Measurements from ENCODE around the gene BEST3.
"Not testable (repeated sequence)": the region's sequence is repeated elsewhere in the genome, so short reads cannot be mapped to it uniquely, and the experiment has no call there.

BEST3 gene

DNA sequence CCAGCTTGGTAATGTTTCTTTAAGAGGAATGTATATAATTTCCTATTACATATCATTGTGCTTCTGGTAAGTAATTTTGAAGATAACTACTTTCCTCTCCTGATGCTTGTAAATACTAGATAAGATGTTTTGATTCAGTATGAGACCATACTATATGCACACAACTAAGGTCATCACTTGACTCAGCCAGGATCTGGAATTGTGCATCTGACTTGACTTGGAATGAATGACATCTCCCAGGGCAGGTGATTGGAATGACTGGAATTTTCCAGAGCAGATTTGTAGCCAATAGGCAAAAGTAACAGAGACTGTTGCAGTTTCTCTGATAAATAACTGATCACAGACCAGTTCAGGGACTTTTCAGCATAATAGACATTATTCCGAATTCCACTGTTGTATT, 11.1 kb downstream of the BEST3 start:
- no peak for DNase-seq (ENCODE audit: low spot score)

DNA sequence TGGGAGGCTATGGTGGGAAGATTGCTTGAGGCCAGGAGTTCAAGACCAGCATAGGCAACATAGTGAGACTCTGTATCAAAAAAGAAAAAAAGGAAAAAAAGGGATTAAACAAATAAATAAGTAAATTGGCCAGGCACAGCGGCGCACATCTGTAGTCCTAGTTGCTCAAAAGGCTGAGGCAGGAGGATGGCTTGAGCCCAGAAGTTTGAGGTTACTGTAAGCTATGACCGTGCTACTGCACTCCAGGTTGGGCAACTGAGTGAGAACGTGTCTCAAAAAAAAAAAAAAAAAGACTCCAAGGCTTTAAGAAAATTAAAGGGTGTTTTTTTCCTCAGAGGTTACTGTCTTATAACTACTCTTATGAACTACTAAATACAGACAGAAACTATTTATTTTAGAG, 11.7 kb downstream of the BEST3 start:
- no peak for DNase-seq (ENCODE audit: low spot score)

DNA sequence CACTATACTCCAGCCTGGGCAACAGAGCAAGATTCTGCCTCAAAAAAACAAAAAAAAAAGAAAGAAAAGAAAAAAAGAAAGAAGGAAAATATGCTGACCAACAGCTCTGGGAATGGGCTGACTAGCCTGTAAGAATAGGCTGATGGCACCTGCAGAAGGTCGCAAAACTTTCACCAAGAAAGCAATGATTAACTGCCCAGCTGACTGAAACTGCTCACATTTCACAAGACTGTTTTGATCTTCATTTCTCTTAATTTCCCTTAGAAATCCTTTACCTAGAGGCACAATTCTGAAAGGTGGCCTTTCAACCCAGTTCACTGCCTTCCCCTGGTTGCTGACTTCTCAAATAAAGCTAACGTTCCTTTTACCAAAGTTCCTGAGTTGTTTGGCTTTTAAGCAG, 12.4 kb downstream of the BEST3 start:
- DNase-seq (ENCODE audit: low spot score): no peak

DNA sequence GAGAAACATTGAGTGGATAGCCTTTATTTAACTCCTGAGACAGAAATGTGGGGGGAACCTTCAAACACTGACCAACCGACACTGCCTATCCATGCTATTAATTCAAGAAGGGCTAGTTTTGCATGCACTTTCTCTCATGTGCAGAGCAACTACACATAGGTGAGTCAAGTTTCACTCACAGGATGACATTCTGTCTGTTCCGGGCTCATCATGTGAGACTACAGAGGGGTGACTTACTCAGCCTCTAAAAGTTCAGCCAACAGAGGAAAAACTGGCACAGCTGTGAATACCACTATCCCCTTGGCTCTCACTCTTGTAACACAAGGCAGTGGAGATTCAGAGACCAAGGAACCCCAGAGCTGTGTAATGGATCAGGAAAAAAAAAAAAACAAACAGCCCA, 13.3 kb downstream of the BEST3 start:
- no peak for DNase-seq (ENCODE audit: low spot score)

DNA sequence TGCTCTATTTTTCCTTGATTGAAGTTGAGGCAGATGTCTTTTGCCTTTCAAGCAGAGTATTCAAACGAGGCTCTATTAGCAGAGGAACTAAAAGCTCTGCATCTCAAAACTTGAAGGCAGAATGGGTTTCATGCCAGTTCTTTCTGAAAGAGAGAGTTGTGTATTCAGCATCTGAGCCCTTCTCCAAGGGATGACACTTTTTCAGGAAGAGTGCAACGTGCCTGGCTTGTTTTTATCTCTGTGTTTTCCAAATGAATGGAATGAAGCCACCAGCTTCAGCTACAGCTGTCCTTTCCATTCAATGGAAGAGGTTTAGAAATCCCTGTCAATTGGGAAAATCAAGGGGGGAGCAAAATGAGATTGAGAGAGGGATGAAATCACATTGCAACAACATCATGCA, 14.6 kb downstream of the BEST3 start:
- no peak for DNase-seq (ENCODE audit: low spot score)

DNA sequence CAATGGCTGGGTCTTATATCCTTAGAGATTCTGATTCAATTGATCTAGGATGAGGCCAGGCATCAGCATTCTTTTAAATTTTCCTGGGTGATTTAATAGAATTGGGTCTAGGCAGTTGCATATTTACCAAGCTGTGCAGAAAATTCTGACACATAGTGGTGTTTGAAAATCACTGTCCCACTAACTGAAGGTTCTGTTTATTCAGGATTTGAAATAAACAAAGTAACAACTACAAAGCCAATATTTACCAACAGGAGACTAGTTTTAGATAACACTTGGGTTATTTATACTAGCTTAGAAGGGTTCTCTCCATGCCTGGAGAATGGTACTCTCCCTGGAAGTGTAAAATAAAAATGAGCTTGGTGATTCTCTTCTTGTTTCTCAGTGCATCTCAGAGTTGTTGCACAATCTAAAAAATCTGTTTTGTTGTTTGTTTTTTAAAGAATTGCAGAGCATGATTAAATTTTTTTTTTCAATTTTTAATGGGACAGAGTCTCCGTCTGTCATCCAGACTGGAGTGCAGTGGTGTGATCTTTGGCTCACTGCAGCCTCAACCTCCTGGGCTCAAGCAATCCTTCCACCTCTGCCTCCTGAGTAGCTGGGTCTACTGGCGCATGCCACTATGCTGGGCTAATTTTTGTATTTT, 16.9 kb downstream of the BEST3 start:
- DNase-seq (ENCODE audit: low spot score): no peak

DNA sequence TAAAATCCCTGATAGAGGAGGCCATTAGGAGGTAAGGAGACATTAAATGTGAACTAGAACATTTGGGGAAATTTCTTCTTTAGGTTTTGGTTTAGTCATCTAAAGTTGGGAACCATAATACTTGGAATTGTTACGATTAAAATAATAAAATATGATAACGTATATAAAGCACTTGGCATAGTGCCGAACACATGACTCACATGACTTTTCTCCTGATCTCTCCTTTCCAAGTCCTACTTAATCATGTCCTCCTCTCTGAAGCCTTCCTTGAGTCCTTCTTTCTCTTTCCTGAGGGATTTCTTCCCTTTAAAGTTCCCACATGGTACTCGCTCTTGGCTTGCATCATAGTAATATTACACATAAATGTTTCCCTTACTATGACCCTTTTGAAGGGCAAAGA, 20.0 kb downstream of the BEST3 start:
- no peak for DNase-seq (ENCODE audit: low spot score)

DNA sequence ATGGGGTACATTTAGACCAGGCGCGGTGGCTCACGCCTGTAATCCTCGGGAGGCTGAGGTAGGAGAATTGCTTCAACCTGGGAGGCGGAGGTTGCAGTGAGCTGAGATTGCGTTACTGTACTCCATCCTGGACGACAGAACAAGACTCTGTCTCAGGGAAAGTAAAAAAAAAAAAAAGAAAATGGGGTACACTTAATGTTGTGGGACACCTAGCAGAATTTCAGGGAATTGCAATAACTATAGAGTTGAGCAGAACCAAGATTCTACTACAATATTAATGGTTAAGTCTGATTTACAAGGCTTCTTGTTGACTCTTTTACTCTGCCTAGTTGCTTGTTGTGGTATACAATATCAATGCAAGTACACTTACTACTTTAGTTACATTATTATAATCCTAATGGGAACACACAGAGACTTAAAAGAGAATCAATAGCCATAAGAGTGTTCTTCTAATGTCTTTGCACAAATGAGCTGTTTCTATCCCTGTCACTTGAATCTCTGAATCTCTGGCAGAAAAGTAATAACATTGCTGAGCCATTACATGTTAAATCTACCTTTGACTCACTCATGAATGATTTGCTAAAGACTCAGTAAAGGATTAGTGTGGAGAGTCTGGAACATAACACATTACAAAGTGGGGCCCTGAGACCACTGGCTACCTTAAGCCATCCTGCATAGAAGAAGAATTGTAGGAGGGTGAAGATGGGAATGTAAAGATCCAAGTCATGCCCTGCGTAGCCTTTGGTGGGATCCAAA, 22.7 kb downstream of the BEST3 start:
- no peak for DNase-seq (ENCODE audit: low spot score)

DNA sequence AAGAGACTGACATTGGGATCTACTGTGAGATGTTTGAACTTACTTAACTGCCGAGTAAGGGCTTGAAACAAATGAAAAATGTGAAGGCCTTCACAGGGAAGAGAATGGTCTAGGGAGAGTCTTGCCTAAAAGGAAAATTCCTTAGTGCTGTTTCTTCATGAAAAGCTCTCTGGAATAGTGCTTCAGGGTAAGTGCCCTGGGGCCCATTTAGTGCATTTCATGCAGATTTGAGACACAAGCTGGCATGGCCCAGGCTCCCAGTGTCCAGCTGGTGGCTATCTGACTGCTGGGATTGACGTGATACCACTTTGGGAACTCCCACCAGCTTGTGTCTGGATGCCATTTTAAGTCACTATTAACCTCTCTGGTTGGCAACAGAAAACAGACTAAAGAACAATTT, 26.9 kb downstream of the BEST3 start:
- DNase-seq (ENCODE audit: low spot score): no peak

DNA sequence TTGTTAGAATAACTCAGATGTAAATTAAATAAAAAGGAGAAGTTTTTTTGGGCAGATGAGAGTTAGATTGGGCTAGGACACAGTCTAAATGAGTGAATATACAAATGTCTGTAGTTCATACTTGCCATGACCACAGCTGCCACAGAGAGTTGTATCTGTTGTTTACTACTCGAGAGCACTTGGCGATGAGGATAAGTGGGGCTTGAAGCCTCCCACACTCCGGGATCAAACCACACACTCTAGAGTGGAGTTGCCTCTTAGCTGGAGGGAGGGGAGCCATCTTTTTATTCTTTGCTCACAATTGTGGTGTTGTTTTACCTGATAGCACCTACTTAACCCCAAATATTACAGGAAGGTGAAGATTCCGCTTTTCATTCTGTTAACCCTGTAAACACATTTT, 27.5 kb downstream of the BEST3 start:
- DNase-seq (ENCODE audit: low spot score): no peak

DNA sequence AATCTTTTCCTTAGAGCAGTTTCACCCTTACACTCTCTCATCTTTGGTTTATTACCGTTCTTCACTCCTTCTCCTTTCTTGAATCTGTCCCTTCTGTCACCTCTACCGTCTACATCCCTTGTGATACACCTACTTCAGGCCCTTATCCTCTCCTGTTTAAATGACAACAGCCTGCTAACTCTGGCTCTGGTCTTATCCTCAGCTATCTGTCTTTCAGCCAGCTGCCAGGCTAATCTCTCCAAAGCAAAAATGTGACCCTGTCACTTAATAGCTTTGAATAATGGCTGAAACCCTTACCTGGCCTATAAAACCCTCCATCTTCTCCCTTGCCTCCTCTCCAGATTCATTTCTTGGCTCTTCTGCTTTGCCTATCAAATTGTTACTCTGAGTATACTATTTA, 32.3 kb downstream of the BEST3 start:
- no peak for DNase-seq (ENCODE audit: low spot score)

DNA sequence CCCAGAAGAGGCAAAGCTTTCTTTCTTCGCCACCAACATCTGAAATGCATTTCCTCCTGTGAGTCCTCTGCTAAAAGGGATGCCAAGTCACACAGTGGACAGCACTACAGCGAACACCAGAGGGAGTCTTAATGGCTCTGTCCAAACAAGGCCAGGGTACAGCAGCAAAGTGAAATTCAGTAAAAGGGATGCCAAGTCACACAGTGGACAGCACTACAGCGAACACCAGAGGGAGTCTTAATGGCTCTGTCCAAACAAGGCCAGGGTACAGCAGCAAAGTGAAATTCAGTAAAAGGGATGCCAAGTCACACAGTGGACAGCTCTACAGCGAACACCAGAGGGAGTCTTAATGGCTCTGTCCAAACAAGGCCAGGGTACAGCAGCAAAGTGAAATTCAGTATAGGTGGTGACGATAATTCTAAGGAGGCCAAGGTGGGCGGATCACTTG, 34.1 kb downstream of the BEST3 start:
- DNase-seq (ENCODE audit: low spot score): not testable (repeated sequence)

DNA sequence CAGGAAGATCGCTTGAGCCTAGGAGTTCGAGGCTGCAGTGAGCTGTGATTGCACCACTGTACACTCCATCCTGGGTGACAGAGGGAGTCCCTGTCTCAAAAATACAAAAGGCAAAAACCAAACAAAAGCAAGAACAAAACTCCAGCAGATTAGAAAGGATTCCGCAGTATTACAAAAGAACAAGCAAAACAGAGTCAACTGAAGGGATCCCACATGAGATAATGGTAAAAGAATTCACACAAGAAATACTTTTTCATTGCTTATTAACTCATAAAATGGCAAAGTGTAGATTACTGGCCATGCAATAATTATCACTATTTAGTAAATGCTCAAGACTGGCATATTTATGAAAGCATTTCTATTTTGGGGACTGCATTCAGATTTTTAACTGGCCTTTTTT, 35.4 kb downstream of the BEST3 start:
- DNase-seq (ENCODE audit: low spot score): no peak

DNA sequence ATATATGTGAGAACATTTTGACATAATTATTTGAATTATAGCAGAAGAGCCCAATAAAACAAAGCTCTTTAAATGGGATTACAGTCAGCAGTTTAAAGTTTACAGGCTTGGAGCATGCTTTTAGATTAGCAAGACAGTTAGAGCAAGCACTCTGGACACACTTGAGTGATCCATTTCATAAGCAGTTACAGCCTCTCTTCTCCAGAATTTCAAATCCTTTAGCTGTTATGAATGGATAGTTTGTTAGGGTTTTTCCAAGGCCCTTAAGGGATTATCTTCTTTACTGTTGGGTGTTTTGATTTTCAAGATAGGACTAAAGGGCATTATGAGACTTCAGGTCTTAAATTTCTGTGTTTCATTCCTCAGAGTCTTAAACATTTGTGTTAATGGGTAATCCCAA, 36.3 kb downstream of the BEST3 start:
- peak; percentile 74 for DNase-seq (ENCODE audit: low spot score)

DNA sequence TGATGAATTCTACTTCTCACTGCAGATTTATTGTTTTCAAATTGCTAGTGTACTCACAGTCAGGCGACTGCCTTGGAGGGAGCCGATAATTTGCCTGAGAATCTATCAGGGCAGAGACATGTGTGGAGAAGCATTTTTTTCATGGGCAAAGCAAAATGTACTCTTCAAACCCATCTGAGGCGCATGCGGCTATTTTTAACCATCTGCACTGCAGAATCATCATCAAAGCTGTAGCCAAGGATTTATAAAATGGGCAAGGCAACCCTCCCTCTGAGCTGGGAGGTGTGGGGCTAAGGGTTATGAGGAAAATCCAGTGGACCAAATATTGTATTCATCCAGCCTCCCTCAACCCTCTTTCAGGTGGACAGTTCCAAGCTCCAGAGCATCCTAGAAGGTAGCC, 37.7 kb downstream of the BEST3 start:
- DNase-seq (ENCODE audit: low spot score): no peak

DNA sequence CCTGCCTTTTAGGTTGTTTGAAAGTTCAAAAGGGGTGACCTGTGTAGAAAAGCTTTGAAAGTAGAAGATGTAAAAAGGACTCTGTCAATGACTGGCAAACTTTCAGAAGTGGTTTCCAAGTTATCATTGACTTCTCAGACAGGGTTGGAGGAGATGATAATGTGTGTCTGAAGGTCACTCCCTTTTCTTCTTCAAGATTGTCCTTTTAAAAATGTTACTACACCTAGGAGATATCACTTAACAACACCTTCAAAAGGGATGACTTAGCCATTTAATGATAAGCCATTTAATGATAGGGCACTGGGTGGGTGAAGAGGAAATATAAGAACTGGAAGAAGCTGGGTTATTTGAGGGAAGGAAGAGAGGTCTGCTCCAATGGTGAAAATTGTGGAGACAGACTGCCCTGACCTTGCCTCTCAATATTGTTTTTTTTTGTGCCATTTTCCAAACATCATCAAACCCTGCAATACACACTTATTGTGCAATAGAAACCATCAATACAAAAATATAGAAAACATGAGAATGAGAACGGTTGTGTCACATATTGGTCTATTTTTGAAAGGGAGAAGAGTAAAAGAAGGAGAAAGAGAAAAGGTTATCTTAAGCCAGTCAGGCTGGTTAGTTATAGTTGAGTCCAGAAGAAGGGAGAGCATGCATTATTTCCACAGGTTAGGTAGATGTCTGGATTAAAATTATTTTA, 38.8 kb downstream of the BEST3 start:
- DNase-seq (ENCODE audit: low spot score): no peak

DNA sequence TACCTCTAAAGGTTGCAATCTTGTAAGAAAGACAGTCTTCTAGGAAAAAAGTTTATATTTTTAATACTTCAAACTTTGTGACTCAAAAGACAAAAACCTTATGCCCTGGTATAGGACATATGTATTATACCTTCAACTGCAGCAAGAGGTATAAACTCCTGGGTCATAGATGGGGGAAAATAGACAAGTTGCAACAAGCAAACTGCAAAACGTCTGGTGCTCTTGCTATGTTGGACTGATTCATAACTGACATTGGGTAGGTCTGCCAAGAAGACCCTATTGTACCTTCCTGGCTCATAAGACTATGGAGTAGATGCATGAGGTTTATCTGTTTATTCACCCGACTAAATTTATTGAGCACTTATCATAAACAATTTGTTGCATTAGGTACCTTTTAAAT, 40.9 kb downstream of the BEST3 start:
- no peak for DNase-seq (ENCODE audit: low spot score)

DNA sequence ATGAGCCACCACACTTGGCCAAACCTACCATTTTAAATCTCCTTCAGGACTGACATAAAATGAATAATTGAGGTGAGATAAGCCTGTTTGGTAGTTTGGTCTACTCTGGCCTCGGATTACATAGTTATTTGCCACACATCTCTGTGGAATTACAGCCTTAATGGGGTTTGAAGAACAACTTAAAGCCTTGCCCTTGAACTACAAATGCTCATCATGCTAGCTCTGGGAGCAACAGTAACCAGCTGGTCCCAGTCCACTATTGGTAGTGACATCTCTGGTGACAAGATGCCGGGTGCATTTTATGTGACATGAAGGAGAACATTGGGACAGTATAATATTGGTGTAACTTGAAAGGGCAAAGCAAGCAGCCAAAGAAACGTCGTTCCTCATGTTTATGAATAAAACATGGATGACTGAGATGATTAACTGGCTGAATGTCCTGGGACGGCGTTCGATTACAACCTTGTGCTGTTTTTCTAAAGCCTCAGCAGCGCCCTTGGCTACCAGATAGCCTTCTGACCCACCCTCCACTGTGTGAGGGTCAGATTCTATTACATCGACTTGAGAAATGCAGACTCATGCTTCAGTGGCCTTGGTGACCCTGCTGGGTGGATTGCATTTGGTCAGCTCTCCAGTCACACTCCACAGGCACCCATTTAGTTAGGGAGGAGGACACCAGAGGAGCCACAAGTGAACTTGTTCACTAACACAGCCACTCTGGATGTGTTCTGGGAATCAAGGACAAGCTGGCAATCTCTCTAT, 41.5 kb downstream of the BEST3 start:
- DNase-seq (ENCODE audit: low spot score): no peak

DNA sequence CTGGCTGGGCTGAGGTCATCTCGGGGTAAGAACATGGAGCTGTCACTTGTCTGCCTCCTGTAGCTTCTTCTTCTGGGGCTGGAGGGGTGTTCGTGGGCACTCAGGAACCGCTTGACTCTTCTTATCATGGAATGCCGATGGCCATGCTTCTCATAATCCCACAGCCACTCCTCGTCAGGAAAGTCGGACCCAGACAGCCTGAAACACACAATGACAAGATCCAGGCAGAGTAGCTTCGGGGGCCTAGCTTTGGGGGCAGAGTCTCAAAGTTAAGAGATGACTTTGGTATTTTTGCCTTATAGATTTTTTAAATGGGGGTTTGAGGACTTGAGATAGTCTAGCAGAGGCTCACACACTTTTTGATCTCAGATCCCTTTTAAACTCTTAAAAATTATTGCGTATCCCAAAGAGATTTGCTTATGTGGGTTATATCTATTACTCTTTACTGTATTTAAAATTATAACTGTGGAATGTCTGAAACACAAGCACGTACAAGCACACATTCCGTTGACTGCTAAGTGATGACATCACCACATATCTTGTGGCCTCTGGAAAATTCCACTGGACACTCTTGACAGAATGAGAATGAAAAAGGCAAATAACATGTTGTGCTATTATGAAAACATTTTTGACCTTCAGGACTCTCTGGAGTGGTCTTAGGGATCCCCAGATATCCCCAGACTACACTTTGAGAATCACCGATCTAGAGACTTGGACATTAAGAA, 43.3 kb downstream of the BEST3 start:
- DNase-seq (ENCODE audit: low spot score): no peak

DNA sequence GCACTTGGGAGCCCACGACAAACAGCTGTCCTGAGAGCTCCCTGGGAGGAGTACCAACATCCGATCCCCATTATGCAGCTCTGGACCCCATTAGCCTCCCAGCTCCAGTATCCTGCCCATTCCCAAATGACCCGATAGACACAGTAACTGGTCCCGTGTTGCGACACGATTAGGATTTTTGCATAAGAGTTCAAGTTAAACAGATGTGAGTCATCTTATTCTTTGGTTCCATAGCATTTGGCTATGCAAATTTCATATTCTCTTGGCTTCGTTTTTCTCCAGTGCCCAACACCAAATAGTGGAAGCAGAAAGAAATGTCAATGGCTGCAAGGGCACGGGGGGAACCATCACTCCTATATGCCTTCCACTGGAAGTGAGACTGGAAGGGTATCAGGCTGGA, 45.4 kb downstream of the BEST3 start:
- no peak for DNase-seq (ENCODE audit: low spot score)

DNA sequence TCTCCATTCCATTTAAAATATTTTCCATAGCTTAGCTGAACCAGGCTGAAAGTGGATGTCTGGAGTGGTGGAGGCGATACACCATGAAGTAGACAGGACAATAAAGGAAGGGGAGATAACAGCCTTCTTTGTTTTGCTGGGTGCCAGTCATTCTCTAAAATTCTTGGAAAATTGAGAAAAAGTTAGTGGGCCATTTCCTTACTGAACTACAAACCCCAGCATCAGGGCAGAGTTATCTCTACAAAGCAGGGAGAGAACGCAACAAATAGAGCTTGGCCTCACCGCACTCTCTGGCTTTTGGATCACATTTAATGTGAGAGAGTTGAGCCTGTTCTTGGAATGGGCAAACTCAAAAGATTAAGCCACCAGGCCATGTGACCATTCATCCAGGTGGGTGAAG, 47.2 kb downstream of the BEST3 start:
- no peak for DNase-seq (ENCODE audit: low spot score)

DNA sequence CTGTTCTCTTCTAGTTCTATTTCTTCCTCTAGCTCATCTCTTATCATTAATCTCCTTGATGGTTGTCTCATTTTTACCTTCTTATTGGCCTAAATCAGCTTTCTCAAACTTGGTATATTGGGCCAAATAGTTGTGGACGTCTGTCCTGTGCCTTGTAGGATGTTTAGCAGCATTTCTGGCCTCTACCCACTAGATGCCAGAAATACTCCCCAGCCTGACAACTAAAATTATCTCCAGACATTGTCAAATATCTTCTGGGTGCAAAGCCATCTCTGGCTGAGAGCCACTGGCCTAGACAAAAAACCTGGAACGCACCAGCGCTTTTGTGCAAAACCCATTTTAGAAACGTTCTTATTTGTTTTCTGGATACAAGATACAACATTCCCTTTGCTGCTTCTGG, 49.6 kb downstream of the BEST3 start:
- no peak for DNase-seq (ENCODE audit: low spot score)

All from COLO829 (cell line).